Mesendoderm (in vitro differentiated cells): ENCODE measurements around the gene PIP5K1C.

Experiments used
- DNase-seq: peaks from one replicate; pipeline ENCODE4 v3.0.0; 2013
- H2AK5ac ChIP-seq: 2 replicates; pipeline ENCODE4 v1.6.1; 2013; ENCODE audit warnings: low read length, inconsistent platforms
- H2BK120ac ChIP-seq: 2 replicates; pipeline ENCODE4 v1.6.1; 2013; ENCODE audit warnings: low read depth, mild to moderate bottlenecking, low read length, moderate library complexity, mixed read lengths
- H2BK15ac ChIP-seq: replicated peaks from 2 replicates; pipeline ENCODE4 v1.6.1; 2013; ENCODE audit warnings: low read depth, mild to moderate bottlenecking, moderate library complexity
- H2BK5ac ChIP-seq: 2 replicates; pipeline ENCODE4 v1.6.1; 2013; ENCODE audit warnings: low read length, inconsistent platforms
- H3K18ac ChIP-seq: 2 replicates; pipeline ENCODE4 v1.6.1; 2013; ENCODE audit warnings: mild to moderate bottlenecking, low read length, mixed read lengths
- H3K23ac ChIP-seq: one replicate; pipeline ENCODE4 v1.6.1; 2013; ENCODE audit warnings: low read length
- H3K27ac ChIP-seq: 2 replicates; pipeline ENCODE4 v1.5.1; 2013; ENCODE audit warnings: low read depth, mild to moderate bottlenecking, inconsistent platforms, low read length, moderate library complexity
- H3K27me3 ChIP-seq: 2 replicates; pipeline ENCODE4 v1.6.1; 2013; ENCODE audit warnings: low read length, control low read depth, mild to moderate bottlenecking, inconsistent platforms; ENCODE audit not compliant: insufficient read depth, poor library complexity
- H3K36me3 ChIP-seq: 2 replicates; pipeline ENCODE4 v1.6.1; 2013; ENCODE audit warnings: low read length, inconsistent platforms; ENCODE audit not compliant: control insufficient read depth, insufficient read depth
- H3K4ac ChIP-seq: one replicate; pipeline ENCODE4 v1.6.1; 2013; ENCODE audit warnings: low read depth, mild to moderate bottlenecking, low read length, moderate library complexity
- H3K4me1 ChIP-seq: 2 replicates; pipeline ENCODE4 v1.6.1; 2013; ENCODE audit warnings: low read depth, low read length, inconsistent platforms; ENCODE audit not compliant: control insufficient read depth
- H3K4me2 ChIP-seq: 2 replicates; pipeline ENCODE4 v1.6.1; 2013; ENCODE audit warnings: low read length
- H3K4me3 ChIP-seq: 2 replicates; pipeline ENCODE4 v1.5.1; 2013; ENCODE audit warnings: mild to moderate bottlenecking, low read length
- H3K56ac ChIP-seq: one replicate; pipeline ENCODE4 v1.6.1; 2013; ENCODE audit warnings: low read length
- H3K79me1 ChIP-seq: 2 replicates; pipeline ENCODE4 v1.6.1; 2013; ENCODE audit warnings: low read length, inconsistent platforms
- H3K79me2 ChIP-seq: 2 replicates; pipeline ENCODE4 v1.6.1; 2013; ENCODE audit warnings: mild to moderate bottlenecking, low read length; ENCODE audit not compliant: control insufficient read depth, insufficient read depth
- H3K9ac ChIP-seq: 2 replicates; pipeline ENCODE4 v1.6.1; 2013; ENCODE audit warnings: low read length, inconsistent platforms
- H4K5ac ChIP-seq: one replicate; pipeline ENCODE4 v1.6.1; 2013; ENCODE audit warnings: low read length
- H4K8ac ChIP-seq: one replicate; pipeline ENCODE4 v1.6.1; 2013; ENCODE audit warnings: low read depth, mild to moderate bottlenecking, control low read depth, low read length, moderate library complexity
- WGBS: extraction: QIAGEN DNeasy Blood & Tissue Kit; methylation state at CpG from one replicate; pipeline ENCODE4 v1.1.7; 2013; ENCODE audit warnings: low lambda C conversion rate, missing lambda C conversion rate; ENCODE audit not compliant: insufficient coverage; ENCODE audit errors: extremely low coverage; 5-methylcytosine and 5-hydroxymethylcytosine counted together

PIP5K1C gene

GRCh38 chr19:3684054-3684816, 16.0 kb downstream of the PIP5K1C start:
- H3K27ac ChIP-seq: peak overlapping the region; percentile 91
- peak; percentile 89 for DNase-seq

DNA sequence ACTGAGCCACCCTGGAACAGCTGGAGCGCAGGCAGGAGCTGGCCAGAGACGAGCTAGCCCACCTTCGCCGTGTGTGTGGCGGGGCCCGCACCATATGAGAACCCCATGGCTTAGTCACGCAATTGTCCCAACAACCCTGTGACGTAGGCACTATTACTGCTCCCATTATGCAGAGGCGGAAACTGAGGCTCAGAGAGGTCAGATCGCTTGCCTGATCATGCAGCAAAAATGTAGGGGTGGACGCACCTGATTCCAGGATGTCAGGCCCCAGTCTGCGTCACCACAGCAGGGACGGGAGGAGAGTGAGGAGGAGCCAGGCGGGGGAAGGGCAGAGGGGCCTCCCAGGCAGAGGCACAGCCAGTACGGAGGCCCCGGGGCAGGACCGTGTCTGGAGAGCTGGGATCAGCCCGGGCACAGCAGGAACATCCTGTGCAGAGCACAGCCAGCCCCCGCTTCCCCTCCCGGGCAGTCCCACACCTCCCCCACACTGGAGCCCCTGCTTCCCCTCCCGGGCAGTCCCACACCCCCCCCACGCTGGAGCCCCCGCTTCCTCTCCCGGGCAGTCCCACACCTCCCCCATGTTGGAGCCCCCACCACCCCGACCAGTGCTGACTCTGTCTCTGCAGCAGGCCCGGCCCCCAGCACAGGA, 16.7 kb downstream of the PIP5K1C start:
- Histone ChIP-seq H3K4ac (peak overlapping the region; percentile 23), H3K23ac (no peak overlapping the region), H3K18ac (peak overlapping the region; percentile 41), H3K4me2 (no peak overlapping the region), H3K79me2 (peaks cover 4% of the 10 kb centered on the region), H3K9ac (peak overlapping the region; percentile 50), H2BK120ac (no peak overlapping the region), H4K5ac (no peak overlapping the region), H3K36me3 (peaks cover 1% of the 10 kb centered on the region), H3K4me3 (no peak overlapping the region), H3K27me3 (no peaks in the 10 kb centered on the region), H3K56ac (peak overlapping the region; percentile 85), H2BK5ac (peak overlapping the region; percentile 95), H2BK15ac (no peak overlapping the region), H3K4me1 (peaks cover 15% of the 10 kb centered on the region), H3K27ac (peak overlapping the region; percentile 91), H4K8ac (no peak overlapping the region), H2AK5ac (peak overlapping the region; percentile 89), H3K79me1 (peaks cover 14% of the 10 kb centered on the region)
- no CpG with 5 or more reads among the region's 26 CpGs for WGBS
- DNase-seq: peak; percentile 98

More at GRCh38 chr19:3684054-3684816, 16.0 kb downstream of the PIP5K1C start:
- H3K4me1 ChIP-seq: peaks cover 15% of the 10 kb centered on the region
- no peak overlapping the region for H2BK15ac ChIP-seq
- H4K8ac ChIP-seq: no peak overlapping the region
- H3K56ac ChIP-seq: peak overlapping the region; percentile 85
- H2BK120ac ChIP-seq: no peak overlapping the region
- peaks cover 5% of the 10 kb centered on the region for H3K79me2 ChIP-seq
- H3K4ac ChIP-seq: no peak overlapping the region
- peak overlapping the region; percentile 50 for H3K9ac ChIP-seq
- peak overlapping the region; percentile 34 for H3K18ac ChIP-seq
- no peak overlapping the region for H3K4me3 ChIP-seq
- H4K5ac ChIP-seq: no peak overlapping the region
- peak overlapping the region; percentile 68 for H3K23ac ChIP-seq
- peaks cover 1% of the 10 kb centered on the region for H3K36me3 ChIP-seq
- peaks cover 13% of the 10 kb centered on the region for H3K79me1 ChIP-seq
- H2AK5ac ChIP-seq: peak overlapping the region; percentile 78
- H3K27me3 ChIP-seq: no peaks in the 10 kb centered on the region
- no CpG with 5 or more reads among the region's 23 CpGs for WGBS
- H2BK5ac ChIP-seq: peak overlapping the region; percentile 95
- no peak overlapping the region for H3K4me2 ChIP-seq

- peak overlapping the region; percentile 97 for H3K23ac ChIP-seq
- H2BK15ac ChIP-seq: no peak overlapping the region
- no peak overlapping the region for H4K5ac ChIP-seq
- H3K4me1 ChIP-seq: peaks cover 12% of the 10 kb centered on the region
- WGBS: no CpG with 5 or more reads among the region's 17 CpGs
- DNase-seq: peak; percentile 86
- peaks cover 3% of the 10 kb centered on the region for H3K79me2 ChIP-seq
- no peak overlapping the region for H4K8ac ChIP-seq
- H3K79me1 ChIP-seq: peaks cover 14% of the 10 kb centered on the region
- H2BK120ac ChIP-seq: no peak overlapping the region
- H3K18ac ChIP-seq: peak overlapping the region; percentile 41
- no peak overlapping the region for H3K4me2 ChIP-seq
- H2AK5ac ChIP-seq: peak overlapping the region; percentile 89
- H3K4ac ChIP-seq: peak overlapping the region; percentile 23
- peak overlapping the region; percentile 41 for H3K27ac ChIP-seq
- H3K27me3 ChIP-seq: no peaks in the 10 kb centered on the region
- peak overlapping the region; percentile 85 for H3K56ac ChIP-seq
- peak overlapping the region; percentile 48 for H3K9ac ChIP-seq
- peak overlapping the region; percentile 89 for H2BK5ac ChIP-seq
- H3K36me3 ChIP-seq: peaks cover 1% of the 10 kb centered on the region
- no peak overlapping the region for H3K4me3 ChIP-seq
Observed at GRCh38 chr19:3682741-3683404, 17.4 kb downstream of the PIP5K1C start.

DNA sequence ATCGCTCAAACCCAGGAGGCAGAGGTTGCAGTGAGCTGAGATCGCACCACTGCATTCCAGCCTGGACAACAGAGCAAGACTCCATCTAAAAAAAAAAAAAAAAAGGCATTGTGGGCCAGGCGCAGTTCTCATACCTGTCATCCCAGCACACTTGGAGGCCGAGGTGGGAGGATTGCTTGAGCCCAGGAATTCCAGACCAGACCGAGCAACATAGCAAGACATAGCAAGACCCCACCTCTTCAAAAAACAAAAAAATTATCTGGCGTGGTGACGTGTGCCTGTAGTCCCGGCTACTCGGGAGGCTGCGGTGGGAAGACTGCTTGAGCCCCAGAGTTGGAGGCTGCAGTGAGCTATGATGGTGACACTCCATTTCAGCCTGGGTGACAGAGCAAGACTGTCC, 18.0 kb downstream of the PIP5K1C start:
- peaks cover 11% of the 10 kb centered on the region for H3K79me1 ChIP-seq
- H3K27me3 ChIP-seq: no peaks in the 10 kb centered on the region
- WGBS: no CpG with 5 or more reads among the region's 10 CpGs
- H4K5ac ChIP-seq: no peak overlapping the region
- no peak overlapping the region for H3K23ac ChIP-seq
- H3K4me1 ChIP-seq: peaks cover 9% of the 10 kb centered on the region
- no peak overlapping the region for H3K4me2 ChIP-seq
- no peak for DNase-seq
- no peak overlapping the region for H2BK15ac ChIP-seq
- no peak overlapping the region for H3K9ac ChIP-seq
- no peak overlapping the region for H3K4me3 ChIP-seq
- H3K27ac ChIP-seq: peak overlapping the region; percentile 71
- peak overlapping the region; percentile 34 for H3K56ac ChIP-seq
- no peak overlapping the region for H4K8ac ChIP-seq
- H2BK120ac ChIP-seq: no peak overlapping the region
- H2BK5ac ChIP-seq: no peak overlapping the region
- peaks cover under 1% of the 10 kb centered on the region for H3K79me2 ChIP-seq
- no peak overlapping the region for H2AK5ac ChIP-seq
- H3K4ac ChIP-seq: no peak overlapping the region
- peaks cover 1% of the 10 kb centered on the region for H3K36me3 ChIP-seq
- peak overlapping the region; percentile 11 for H3K18ac ChIP-seq

- no peak overlapping the region for H3K4ac ChIP-seq
- no peak overlapping the region for H3K23ac ChIP-seq
- peak overlapping the region; percentile 37 for H3K56ac ChIP-seq
- H3K4me1 ChIP-seq: peaks cover 9% of the 10 kb centered on the region
- no peak overlapping the region for H2BK120ac ChIP-seq
- H3K36me3 ChIP-seq: peaks cover 1% of the 10 kb centered on the region
- no peak overlapping the region for H3K9ac ChIP-seq
- no peak overlapping the region for H3K18ac ChIP-seq
- no peak overlapping the region for H3K4me2 ChIP-seq
- DNase-seq: no peak
- no peak overlapping the region for H2BK15ac ChIP-seq
- H2BK5ac ChIP-seq: no peak overlapping the region
- H3K4me3 ChIP-seq: no peak overlapping the region
- no peaks in the 10 kb centered on the region for H3K79me2 ChIP-seq
- H3K27ac ChIP-seq: no peak overlapping the region
- no peak overlapping the region for H2AK5ac ChIP-seq
- no peaks in the 10 kb centered on the region for H3K27me3 ChIP-seq
- peaks cover 10% of the 10 kb centered on the region for H3K79me1 ChIP-seq
- no CpG with 5 or more reads among the region's 12 CpGs for WGBS
- no peak overlapping the region for H4K8ac ChIP-seq
- H4K5ac ChIP-seq: no peak overlapping the region
Observed at GRCh38 chr19:3680939-3681338, 19.3 kb downstream of the PIP5K1C start.
